PC-9 (cell line): ENCODE results near the gene PRLHR. TPM values are rescaled to one million over a fixed set of nuclear protein-coding genes. Genes with fewer than 3 reads are reported as not detected.

Experiments
- BruUV-seq: library from RNA; stranded (reverse); fragments of 400-500 nt; replicated peaks from 2 replicates; lab custom pipeline; 2021; lab: Mats Ljungman, UMichigan
- CTCF ChIA-PET: fragments of 300-600 bp; sonication (Branson Sonifier 250); formaldehyde crosslinking; loops from one replicate; lab custom pipeline; 2022; ENCODE audit warnings: antibody characterized with exemption; lab: Charles Lee
- POLR2A ChIA-PET: fragments of 300-600 bp; sonication (Branson Sonifier 250); formaldehyde crosslinking; loops from one replicate; lab custom pipeline; 2022; ENCODE audit warnings: antibody characterized with exemption; ENCODE audit not compliant: unreplicated experiment; lab: Charles Lee
- DNase-seq, 2 experiments: peaks; one replicate each; pipeline versions ENCODE4 v3.0.0 to v3.0.0-alpha.2; 2015 to 2022; ENCODE audit warnings: mixed read lengths in 1 of 2
- H2AFZ ChIP-seq: fragments of 200-600 bp; sonication (generic); 2 replicates; pipeline ENCODE4 v1.8.1; 2017; ENCODE audit warnings: antibody characterized with exemption
- H3F3A ChIP-seq: fragments of 200-600 bp; sonication (generic); 2 replicates; pipeline ENCODE4 v1.8.1; 2017; ENCODE audit warnings: antibody characterized with exemption, mild to moderate bottlenecking, low read depth; ENCODE audit not compliant: insufficient read depth
- H3K27ac ChIP-seq: fragments of 200-600 bp; sonication (generic); 2 replicates; pipeline ENCODE4 v1.6.1; 2016; ENCODE audit warnings: mixed run types
- H3K27me3 ChIP-seq: fragments of 200-600 bp; sonication (generic); 2 replicates; pipeline ENCODE4 v1.6.1; 2016; ENCODE audit warnings: low read depth, mixed run types; ENCODE audit not compliant: insufficient read depth
- H3K36me3 ChIP-seq: fragments of 200-600 bp; sonication (generic); 2 replicates; pipeline ENCODE4 v1.6.1; 2016; ENCODE audit warnings: low read depth, mixed run types
- H3K4me1 ChIP-seq: fragments of 200-600 bp; sonication (generic); replicated peaks from 2 replicates; pipeline ENCODE4 v1.6.1; 2016; ENCODE audit warnings: mixed run types; ENCODE audit not compliant: insufficient read depth
- H3K4me2 ChIP-seq: fragments of 200-600 bp; sonication (generic); 2 replicates; pipeline ENCODE4 v1.6.1; 2017; ENCODE audit warnings: mixed run types
- H3K4me3 ChIP-seq: fragments of 200-600 bp; sonication (generic); 2 replicates; pipeline ENCODE4 v1.6.1; 2016; ENCODE audit warnings: mixed run types
- H3K79me2 ChIP-seq: fragments of 200-600 bp; sonication (generic); 2 replicates; pipeline ENCODE4 v1.6.1; 2017; ENCODE audit warnings: low read depth, mixed run types
- H3K9me2 ChIP-seq: fragments of 200-600 bp; sonication (generic); 2 replicates; pipeline ENCODE4 v1.8.1; 2017; ENCODE audit warnings: mild to moderate bottlenecking; ENCODE audit not compliant: insufficient read depth
- H3K9me3 ChIP-seq: fragments of 200-600 bp; sonication (generic); 2 replicates; pipeline ENCODE4 v1.8.1; 2016; ENCODE audit warnings: low read depth; ENCODE audit not compliant: insufficient read depth
- H4K20me1 ChIP-seq: fragments of 200-600 bp; sonication (generic); 2 replicates; pipeline ENCODE4 v1.8.1; 2017; ENCODE audit not compliant: insufficient read depth
- CTCF ChIP-seq: fragments of 200-600 bp; sonication (generic); conservative IDR thresholded peaks from 2 replicates; pipeline ENCODE4 v1.6.1; 2017; ENCODE audit warnings: mixed run types, antibody characterized with exemption, mild to moderate bottlenecking, moderate library complexity
- EZH2 ChIP-seq: fragments of 200-600 bp; sonication (generic); IDR thresholded peaks from 2 replicates; pipeline ENCODE4 v1.8.0; 2017; ENCODE audit warnings: antibody characterized with exemption, low read depth
- intact Hi-C: fragments of 100-400 bp; cut with micrococcal nuclease; formaldehyde crosslinking; loops from one replicate; pipeline ENCODE4 v1.10.0; 2022; ENCODE audit not compliant: unreplicated experiment
- total RNA-seq: library from RNA; stranded (reverse); gene quantifications from 2 replicates; pipeline ENCODE4 v1.2.3, GENCODE V29; 2021

PRLHR gene
- total RNA-seq, 1 experiment from 2014 or later, result not detected

- no peaks in the 10 kb centered on the region for H3K9me3 ChIP-seq
- no peak overlapping the region for H3K4me3 ChIP-seq
- H3K4me2 ChIP-seq, result no peak overlapping the region
- DNase-seq, result no peak
- H3K9me2 ChIP-seq, result no peaks in the 10 kb centered on the region
- no peaks in the 10 kb centered on the region for H3K79me2 ChIP-seq
- no peak overlapping the region for H3K27ac ChIP-seq
- no TSS peak for BruUV-seq
- no peaks in the 10 kb centered on the region for H4K20me1 ChIP-seq
- H3K36me3 ChIP-seq, result no peaks in the 10 kb centered on the region
- H3F3A ChIP-seq, result no peaks in the 10 kb centered on the region
- TF ChIP-seq CTCF (no peak), EZH2 (no peak)
- no peak overlapping the region for H2AFZ ChIP-seq
- intact Hi-C loops, result loop anchor here (2.0 to 10.0 kb wide), 3 partner anchors 151 to 625 kb away; no protein-coding TSS in a partner anchor
- no peaks in the 10 kb centered on the region for H3K27me3 ChIP-seq
- ChIA-PET POLR2A (interaction anchor here (0.7 kb wide), 1 partner anchor 68 kb away, joined by 4 read pairs; no protein-coding TSS in a partner anchor), CTCF (interaction anchor here (0.6 to 0.8 kb wide), 3 partner anchors 31 to 1201 kb away, joined by 3 to 6 read pairs (median 3); no protein-coding TSS in a partner anchor)
- no peaks in the 10 kb centered on the region; the same call in 1 of the 2 replicates for H3K4me1 ChIP-seq
Measured at GRCh38 chr10:118569241-118569881, 26.1 kb downstream of the PRLHR start.

GRCh38 chr10:118568327-118568848, 27.1 kb downstream of the PRLHR start:
- DNase-seq, result peak; percentile 30 to 42
- Histone ChIP-seq H2AFZ (peak overlapping the region; percentile 81), H3K9me3 (no peaks in the 10 kb centered on the region), H3K4me3 (peak overlapping the region; percentile 31; the same call in 1 of the 2 replicates), H3K27ac (no peak overlapping the region), H3K36me3 (no peaks in the 10 kb centered on the region), H3K9me2 (no peaks in the 10 kb centered on the region), H3F3A (no peaks in the 10 kb centered on the region), H3K4me1 (no peaks in the 10 kb centered on the region; the same call in 1 of the 2 replicates), H3K79me2 (no peaks in the 10 kb centered on the region), H3K4me2 (peak overlapping the region; percentile 76), H3K27me3 (no peaks in the 10 kb centered on the region), H4K20me1 (no peaks in the 10 kb centered on the region)
- TF ChIP-seq CTCF (peak; percentile 84), EZH2 (no peak)
- CTCF ChIA-PET, result interaction anchor here (0.7 to 0.8 kb wide), 2 partner anchors 430 to 639 kb away, joined by 6 read pairs; no protein-coding TSS in a partner anchor
- intact Hi-C loops, result loop anchor here (2.0 to 10.0 kb wide), 3 partner anchors 152 to 626 kb away; no protein-coding TSS in a partner anchor
- no TSS peak for BruUV-seq
- POLR2A ChIA-PET, result interaction anchor here (0.7 kb wide), 1 partner anchor 67 kb away, joined by 4 read pairs; no protein-coding TSS in a partner anchor

- TF ChIP-seq EZH2 (no peak), CTCF (no peak)
- no peaks in the 10 kb centered on the region for H3K79me2 ChIP-seq
- intact Hi-C loops, result loop anchor here (2.0 to 10.0 kb wide), 3 partner anchors 153 to 627 kb away; no protein-coding TSS in a partner anchor
- no peaks in the 10 kb centered on the region for H3K9me2 ChIP-seq
- no peak overlapping the region; the same call in 1 of the 2 replicates for H3K4me3 ChIP-seq
- H3K4me2 ChIP-seq, result peak overlapping the region; percentile 76
- no peak for DNase-seq
- no peaks in the 10 kb centered on the region for H4K20me1 ChIP-seq
- no peaks in the 10 kb centered on the region; the same call in 1 of the 2 replicates for H3K4me1 ChIP-seq
- no peak overlapping the region for H2AFZ ChIP-seq
- no peaks in the 10 kb centered on the region for H3K9me3 ChIP-seq
- POLR2A ChIA-PET, result no interaction called here
- BruUV-seq, result no TSS peak
- H3K27ac ChIP-seq, result no peak overlapping the region
- H3F3A ChIP-seq, result no peaks in the 10 kb centered on the region
- H3K27me3 ChIP-seq, result no peaks in the 10 kb centered on the region
- no peaks in the 10 kb centered on the region for H3K36me3 ChIP-seq
- CTCF ChIA-PET, result interaction anchor here (0.6 kb wide), 1 partner anchor 433 kb away, joined by 25 read pairs; no protein-coding TSS in a partner anchor
Measured at GRCh38 chr10:118567701-118568248, 27.7 kb downstream of the PRLHR start.
